HG02870 (cell line): ENCODE measurements around the gene NCBP1.

Source experiments
- ATAC-seq: cut with Tn5 transposase; IDR thresholded peaks from one replicate; pipeline ENCODE4 v1.9.1; 2021; ENCODE audit warnings: mild to moderate bottlenecking, moderate library complexity; ENCODE audit not compliant: unreplicated experiment

NCBP1 gene

GRCh38 chr9:97625620-97626019, 8.0 kb upstream of the NCBP1 start:
- ATAC-seq: no peak

GRCh38 chr9:97627624-97628023, 6.0 kb upstream of the NCBP1 start:
- no peak for ATAC-seq

GRCh38 chr9:97628668-97629067, 5.0 kb upstream of the NCBP1 start:
- no peak for ATAC-seq

- no peak for ATAC-seq
These were observed 4.5 kb upstream of the NCBP1 start for GRCh38 chr9:97629156-97629555.

- ATAC-seq: no peak
These were observed 3.0 kb upstream of the NCBP1 start for GRCh38 chr9:97630591-97630990.

DNA sequence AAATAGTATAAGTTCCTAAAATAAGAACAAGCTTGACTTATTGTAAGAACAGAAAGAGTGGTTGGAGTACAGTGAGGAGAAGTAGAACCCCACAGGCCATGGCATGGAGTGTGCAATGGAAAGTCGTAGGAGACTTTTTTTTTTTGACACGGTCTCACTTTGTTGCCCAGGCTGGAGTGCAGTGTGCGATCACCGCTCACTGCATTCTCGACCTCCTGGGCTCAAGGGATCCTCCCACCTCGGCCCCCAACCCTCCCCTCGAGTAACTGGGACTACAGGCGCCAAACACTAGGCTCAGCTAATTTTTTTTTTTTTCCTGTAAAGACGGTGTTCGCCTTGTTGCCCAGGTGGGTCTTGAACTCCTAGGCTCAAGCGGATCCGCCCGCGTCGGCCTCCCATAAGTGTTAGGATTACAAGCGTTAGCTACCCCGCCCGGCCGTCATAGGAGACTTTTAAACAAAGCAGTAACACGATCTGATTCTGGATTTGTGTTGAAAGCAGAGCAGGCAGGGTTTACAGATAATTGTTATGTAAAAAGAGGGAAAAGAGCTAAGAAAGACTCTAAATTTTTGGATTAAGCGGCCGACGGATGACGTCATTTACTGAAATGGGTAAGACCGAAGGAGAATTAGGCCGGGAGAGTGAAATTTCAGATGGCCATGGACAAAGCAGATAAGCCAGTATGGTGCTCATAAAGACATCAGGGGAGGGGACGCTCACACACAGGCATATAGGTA, 1.2 kb upstream of the NCBP1 start:
- ATAC-seq: peak; percentile 5

DNA sequence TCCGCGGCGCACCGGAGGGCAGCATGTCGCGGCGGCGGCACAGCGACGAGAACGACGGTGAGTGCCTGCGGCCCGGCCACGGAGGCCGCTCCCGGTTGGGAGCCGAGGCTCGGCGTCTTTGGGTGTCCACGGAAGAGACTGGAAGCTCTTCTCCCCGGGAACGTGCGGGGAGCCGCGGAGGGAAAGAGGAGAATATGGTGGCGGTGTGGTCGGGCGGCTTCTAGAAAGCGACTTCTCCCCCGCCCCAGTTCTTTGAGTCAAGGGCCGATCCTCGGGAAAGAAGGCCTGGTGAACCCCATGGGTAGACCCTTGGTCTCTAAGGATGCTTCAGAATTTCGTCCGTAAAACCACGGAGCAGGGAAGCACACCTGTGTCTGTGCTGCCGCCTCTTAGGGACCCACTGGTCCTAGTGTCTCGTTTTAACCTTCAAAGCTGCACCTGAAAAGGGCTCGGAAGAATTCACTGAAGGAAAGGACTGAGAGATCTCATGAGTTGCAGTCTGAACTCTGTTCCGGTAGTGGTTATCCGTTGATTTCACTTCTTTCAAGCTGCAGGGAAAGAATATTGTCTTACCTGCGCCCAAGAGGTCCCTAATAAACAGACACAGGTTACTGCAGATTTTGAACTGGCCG, 354 bp downstream of the NCBP1 start:
- ATAC-seq: no peak

- no peak for ATAC-seq
These were observed 1.4 kb downstream of the NCBP1 start for GRCh38 chr9:97635026-97635425.

- no peak for ATAC-seq
These were observed 3.3 kb downstream of the NCBP1 start for GRCh38 chr9:97636903-97637302.

GRCh38 chr9:97638666-97639065, 5.0 kb downstream of the NCBP1 start:
- ATAC-seq: no peak

- ATAC-seq: no peak
These were observed 6.7 kb downstream of the NCBP1 start for GRCh38 chr9:97640325-97640724.

DNA sequence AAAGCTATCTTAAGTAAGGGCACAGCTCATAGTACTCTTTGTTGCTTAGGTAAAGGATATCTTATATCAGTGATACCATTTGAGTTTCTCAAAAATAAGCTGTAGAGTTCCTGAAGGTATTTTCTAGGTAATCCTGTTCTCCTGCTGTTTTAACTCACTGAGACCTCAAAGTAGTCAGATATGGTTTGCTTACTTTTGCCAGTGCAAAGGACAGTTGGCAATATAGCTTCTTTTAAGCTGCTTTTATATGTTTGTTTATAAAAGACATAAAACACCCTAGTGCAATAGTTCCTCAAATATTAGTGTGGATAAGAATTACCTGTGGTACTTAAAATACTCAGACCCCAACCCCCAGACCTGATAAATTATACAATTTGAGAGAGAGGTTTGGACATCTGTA, 12.1 kb downstream of the NCBP1 start:
- no peak for ATAC-seq

- no peak for ATAC-seq
These were observed 14.4 kb downstream of the NCBP1 start for GRCh38 chr9:97647996-97648395.

DNA sequence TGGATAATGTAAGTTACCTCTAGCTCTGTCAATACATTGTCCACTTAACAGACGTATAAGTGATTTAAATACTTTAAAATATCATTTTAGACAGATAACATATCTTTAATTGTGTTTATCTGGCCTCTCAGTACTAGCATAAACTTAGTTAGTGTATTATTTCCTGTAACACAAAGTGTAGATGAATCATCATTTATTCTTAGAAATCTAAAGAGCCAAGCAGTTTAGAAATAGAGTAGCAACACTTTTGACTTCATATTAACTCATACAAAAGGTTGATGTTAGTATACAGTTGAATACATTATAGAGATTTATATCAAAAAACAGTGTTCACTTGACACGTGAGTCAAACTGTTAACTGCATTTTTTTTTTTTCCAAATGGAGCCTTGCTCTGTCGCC, 18.0 kb downstream of the NCBP1 start:
- no peak for ATAC-seq

GRCh38 chr9:97658707-97659106, 25.1 kb downstream of the NCBP1 start:
- ATAC-seq: no peak

DNA sequence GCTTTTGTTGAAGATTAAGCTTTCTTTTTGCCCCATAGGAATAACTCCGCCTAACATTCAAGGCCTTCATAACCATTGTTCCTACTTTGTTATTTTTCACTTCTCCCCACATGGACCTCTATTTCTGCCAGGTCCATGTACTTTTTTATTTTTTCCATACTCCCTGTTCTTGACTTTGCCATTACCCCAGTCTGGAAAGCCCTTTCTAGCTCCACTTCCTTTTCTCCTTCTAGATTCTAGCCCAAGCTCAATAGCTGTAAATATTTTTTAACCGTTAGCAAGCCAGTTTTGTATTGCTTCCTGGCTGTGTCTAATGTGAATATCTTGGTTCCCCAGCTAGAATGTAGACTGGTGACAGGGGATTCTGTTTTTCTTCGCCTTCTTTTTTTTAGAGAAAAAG, 26.1 kb downstream of the NCBP1 start:
- no peak for ATAC-seq

- no peak for ATAC-seq
These were observed 26.7 kb downstream of the NCBP1 start for GRCh38 chr9:97660340-97660739.

DNA sequence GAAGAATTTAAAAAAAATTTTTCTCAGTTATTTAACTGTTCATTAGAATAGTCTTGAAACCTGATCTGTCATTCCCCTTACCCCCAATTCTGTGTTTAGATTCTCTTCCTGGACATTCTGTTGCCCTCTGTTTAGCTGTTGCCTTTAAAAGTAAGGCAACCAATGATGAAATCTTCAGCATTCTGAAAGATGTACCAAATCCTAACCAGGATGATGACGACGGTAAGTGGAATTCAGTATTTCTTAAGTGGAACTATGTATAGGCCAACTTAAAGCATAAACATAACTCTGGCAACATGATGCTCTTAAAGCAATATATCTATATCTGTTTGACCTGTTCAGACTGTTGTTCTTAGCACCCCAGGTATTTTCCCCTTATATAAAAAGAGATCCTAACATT, 27.2 kb downstream of the NCBP1 start:
- no peak for ATAC-seq

DNA sequence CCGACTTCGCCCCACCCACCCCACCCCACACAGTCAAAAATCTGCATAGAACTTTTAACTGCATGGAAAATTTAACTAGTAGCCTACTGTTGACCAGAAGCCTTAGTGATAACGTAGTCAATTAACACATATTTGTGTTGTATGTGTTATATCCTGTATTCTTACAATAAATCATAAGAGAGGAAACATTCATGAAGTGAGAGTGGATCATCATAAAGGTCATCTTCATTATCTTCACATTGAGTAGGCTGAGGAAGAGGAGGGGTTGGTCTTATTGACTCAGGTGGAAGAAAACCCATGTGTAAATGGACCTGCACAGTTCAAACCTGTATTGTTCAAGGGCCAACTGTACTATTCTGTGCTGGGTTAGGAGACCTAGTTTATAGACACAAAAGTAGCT, 32.1 kb downstream of the NCBP1 start:
- no peak for ATAC-seq

GRCh38 chr9:97666907-97667686, 33.5 kb downstream of the NCBP1 start:
- ATAC-seq: no peak

GRCh38 chr9:97668485-97668884, 34.9 kb downstream of the NCBP1 start:
- no peak for ATAC-seq

GRCh38 chr9:97670586-97670985, 37.0 kb downstream of the NCBP1 start:
- ATAC-seq: no peak
